ENCODE results near the gene GLS. TPM values are rescaled to one million over a fixed set of nuclear protein-coding genes. Genes with fewer than 3 reads are reported as not detected.

The GLS gene
- total RNA-seq, 1 donor from 2014 or later, result 88.9 TPM

DNA sequence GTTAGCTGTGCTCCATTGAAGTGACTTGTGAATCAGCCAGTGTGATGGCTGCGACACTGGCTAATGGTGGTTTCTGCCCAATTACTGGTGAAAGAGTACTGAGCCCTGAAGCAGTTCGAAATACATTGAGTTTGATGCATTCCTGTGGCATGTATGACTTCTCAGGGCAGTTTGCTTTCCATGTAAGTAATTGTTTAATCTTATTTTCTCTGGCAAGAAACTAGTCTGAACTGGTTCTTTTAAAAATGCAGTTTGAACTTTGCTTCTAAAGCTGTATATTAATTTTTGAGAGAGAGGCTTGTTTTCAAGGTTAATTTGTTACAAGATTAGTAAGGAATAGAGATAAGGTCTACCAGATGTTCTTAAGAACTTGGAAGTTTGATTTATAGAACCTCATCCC lies 46.7 kb downstream of the GLS start:
- Histone ChIP-seq H3K27me3 (no peaks in the 10 kb centered on the region), H3K9me3 (no peaks in the 10 kb centered on the region), H3K4me1 (no peaks in the 10 kb centered on the region), H3K4me3 (no peak overlapping the region), H3K27ac (no peak overlapping the region), H3K36me3 (peaks cover 0 to 39% of the 10 kb centered on the region in 2 donors)
- intact Hi-C loops (cut with DNase I), result no loop called here
- TF ChIP-seq POLR2A (IDR thresholded peaks at IDR 0.05), result no peak
- TF ChIP-seq, protein P1, sequence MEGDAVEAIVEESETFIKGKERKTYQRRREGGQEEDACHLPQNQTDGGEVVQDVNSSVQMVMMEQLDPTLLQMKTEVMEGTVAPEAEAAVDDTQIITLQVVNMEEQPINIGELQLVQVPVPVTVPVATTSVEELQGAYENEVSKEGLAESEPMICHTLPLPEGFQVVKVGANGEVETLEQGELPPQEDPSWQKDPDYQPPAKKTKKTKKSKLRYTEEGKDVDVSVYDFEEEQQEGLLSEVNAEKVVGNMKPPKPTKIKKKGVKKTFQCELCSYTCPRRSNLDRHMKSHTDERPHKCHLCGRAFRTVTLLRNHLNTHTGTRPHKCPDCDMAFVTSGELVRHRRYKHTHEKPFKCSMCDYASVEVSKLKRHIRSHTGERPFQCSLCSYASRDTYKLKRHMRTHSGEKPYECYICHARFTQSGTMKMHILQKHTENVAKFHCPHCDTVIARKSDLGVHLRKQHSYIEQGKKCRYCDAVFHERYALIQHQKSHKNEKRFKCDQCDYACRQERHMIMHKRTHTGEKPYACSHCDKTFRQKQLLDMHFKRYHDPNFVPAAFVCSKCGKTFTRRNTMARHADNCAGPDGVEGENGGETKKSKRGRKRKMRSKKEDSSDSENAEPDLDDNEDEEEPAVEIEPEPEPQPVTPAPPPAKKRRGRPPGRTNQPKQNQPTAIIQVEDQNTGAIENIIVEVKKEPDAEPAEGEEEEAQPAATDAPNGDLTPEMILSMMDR (IDR thresholded peaks at IDR 0.05), result no peak
- TF ChIP-seq POLR2AphosphoS5 (IDR thresholded peaks at IDR 0.05; ENCODE audit: insufficient read depth in 1 of 2, low read depth in 1 of 2), result no peak
- DNase-seq (ENCODE audit: extremely low spot score in 2 of 2), result no peak

DNA sequence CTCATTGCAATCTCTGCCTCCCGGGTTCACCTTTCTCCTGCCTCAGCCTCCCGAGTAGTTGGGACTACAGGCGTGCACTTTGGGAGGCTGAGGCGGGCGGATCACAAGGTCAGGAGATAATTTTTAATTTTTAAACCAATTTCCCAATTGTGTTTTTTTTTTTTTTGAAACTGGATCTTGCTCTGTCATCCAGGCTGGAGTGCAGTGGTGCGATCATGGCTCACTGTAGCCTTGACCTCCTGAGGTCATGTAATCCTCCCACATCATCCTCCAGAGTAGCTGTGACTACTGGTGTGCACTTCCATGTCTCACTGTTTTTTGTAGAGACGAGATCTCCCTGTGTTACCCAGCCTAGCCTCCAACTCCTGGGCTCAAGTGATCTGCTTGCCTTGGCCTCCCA lies 49.3 kb downstream of the GLS start:
- peaks cover 0 to 16% of the 10 kb centered on the region in 2 donors for H3K36me3 ChIP-seq
- no peak overlapping the region for H3K27ac ChIP-seq
- no peak for DNase-seq (ENCODE audit: extremely low spot score in 2 of 2)
- H3K4me1 ChIP-seq, result no peaks in the 10 kb centered on the region
- TF ChIP-seq POLR2A (IDR thresholded peaks at IDR 0.05), result no peak
- TF ChIP-seq, protein P1 (IDR thresholded peaks at IDR 0.05), result no peak
- TF ChIP-seq POLR2AphosphoS5 (IDR thresholded peaks at IDR 0.05; ENCODE audit: insufficient read depth in 1 of 2, low read depth in 1 of 2), result no peak
- H3K9me3 ChIP-seq, result no peaks in the 10 kb centered on the region
- H3K27me3 ChIP-seq, result no peaks in the 10 kb centered on the region
- intact Hi-C loops (cut with DNase I), result no loop called here
- H3K4me3 ChIP-seq, result no peak overlapping the region

GRCh38 chr2:190930411-190930810 lies 49.8 kb downstream of the GLS start:
- H3K27me3 ChIP-seq, result no peaks in the 10 kb centered on the region
- H3K27ac ChIP-seq, result no peak overlapping the region
- H3K36me3 ChIP-seq, result peaks cover 0 to 16% of the 10 kb centered on the region in 2 donors
- H3K4me3 ChIP-seq, result no peak overlapping the region
- no peaks in the 10 kb centered on the region for H3K9me3 ChIP-seq
- no peak for TF ChIP-seq POLR2AphosphoS5 (IDR thresholded peaks at IDR 0.05; ENCODE audit: insufficient read depth in 1 of 2, low read depth in 1 of 2)
- no peak for TF ChIP-seq POLR2A (IDR thresholded peaks at IDR 0.05)
- DNase-seq (ENCODE audit: extremely low spot score in 2 of 2), result no peak
- no peaks in the 10 kb centered on the region for H3K4me1 ChIP-seq
- intact Hi-C loops (cut with DNase I), result no loop called here

- intact Hi-C loops (cut with DNase I), result no loop called here
- TF ChIP-seq, protein P1 (IDR thresholded peaks at IDR 0.05), result no peak
- TF ChIP-seq POLR2AphosphoS5 (IDR thresholded peaks at IDR 0.05; ENCODE audit: insufficient read depth in 1 of 2, low read depth in 1 of 2) (no peak), POLR2A (IDR thresholded peaks at IDR 0.05) (no peak)
- Histone ChIP-seq H3K27ac (no peak overlapping the region), H3K36me3 (peaks cover 0 to 16% of the 10 kb centered on the region in 2 donors), H3K27me3 (no peaks in the 10 kb centered on the region), H3K4me1 (no peaks in the 10 kb centered on the region), H3K4me3 (no peak overlapping the region), H3K9me3 (no peaks in the 10 kb centered on the region)
- no peak for DNase-seq (ENCODE audit: extremely low spot score in 2 of 2)
Measured at GRCh38 chr2:190932514-190932913, 51.9 kb downstream of the GLS start.

GRCh38 chr2:190933361-190933760 lies 52.7 kb downstream of the GLS start:
- H3K27me3 ChIP-seq, result no peaks in the 10 kb centered on the region
- DNase-seq (ENCODE audit: extremely low spot score in 2 of 2), result no peak
- H3K27ac ChIP-seq, result no peak overlapping the region
- H3K4me1 ChIP-seq, result peaks cover 2% of the 10 kb centered on the region
- no peaks in the 10 kb centered on the region for H3K9me3 ChIP-seq
- TF ChIP-seq, protein P1 (IDR thresholded peaks at IDR 0.05), result no peak
- TF ChIP-seq POLR2A (IDR thresholded peaks at IDR 0.05), result no peak
- intact Hi-C loops (cut with DNase I), result no loop called here
- H3K36me3 ChIP-seq, result peaks cover 0 to 15% of the 10 kb centered on the region in 2 donors
- no peak overlapping the region for H3K4me3 ChIP-seq

Data from vagina (tissue), 2 donors.